IMR-90 (cell line): Measurements from ENCODE around the gene CSE1L. TPM values are rescaled to one million over a fixed set of nuclear protein-coding genes. Genes with fewer than 3 reads are reported as not detected.

ENCODE experiments used
- ATAC-seq: fragments of 200-7000 bp; cut with Tn5 transposase; 2 replicates; pipeline ENCODE4 v1.9.1; 2020; ENCODE audit warnings: low read depth, mild to moderate bottlenecking, moderate library complexity
- BruUV-seq: library from RNA; stranded (reverse); fragments of 400-500 nt; replicated peaks from 2 replicates; lab custom pipeline; 2021; lab: Mats Ljungman, UMichigan
- CTCF ChIA-PET: fragments of 300-600 bp; formaldehyde crosslinking; extraction: SDS; loops from one replicate; lab custom pipeline; 2021; ENCODE audit warnings: antibody characterized with exemption; lab: Yijun Ruan, JAX
- POLR2A ChIA-PET: fragments of 300-600 bp; sonication (Branson Sonifier 250); formaldehyde crosslinking; loops from one replicate; lab custom pipeline; 2022; ENCODE audit warnings: antibody characterized with exemption; ENCODE audit not compliant: unreplicated experiment; lab: Charles Lee
- DNase-seq: peaks from one replicate; pipeline ENCODE4 v3.0.0; 2013
- H2AFZ ChIP-seq: replicated peaks from 2 replicates; pipeline ENCODE3; 2013; ENCODE audit warnings: low read length, mild to moderate bottlenecking; ENCODE audit not compliant: poor library complexity
- H2AK5ac ChIP-seq: 2 replicates; pipeline ENCODE4 v1.6.1; 2013; ENCODE audit warnings: low read depth, low read length, inconsistent platforms
- H2AK9ac ChIP-seq: replicated peaks from 2 replicates; pipeline ENCODE3; 2013; ENCODE audit warnings: mild to moderate bottlenecking, low read depth, low read length, moderate library complexity; ENCODE audit not compliant: poor library complexity
- H2BK120ac ChIP-seq: 2 replicates; pipeline ENCODE4 v1.6.1; 2013; ENCODE audit warnings: low read depth, low read length, inconsistent platforms
- H2BK15ac ChIP-seq: 3 replicates; pipeline ENCODE4 v1.6.1; 2013; ENCODE audit warnings: low read depth, low read length, inconsistent platforms
- H2BK20ac ChIP-seq: 2 replicates; pipeline ENCODE4 v1.6.1; 2013; ENCODE audit warnings: low read depth, mild to moderate bottlenecking, inconsistent platforms, low read length, moderate library complexity
- H2BK5ac ChIP-seq: 2 replicates; pipeline ENCODE4 v1.6.1; 2013; ENCODE audit warnings: mild to moderate bottlenecking, low read depth, low read length, inconsistent platforms; ENCODE audit not compliant: poor library complexity, severe bottlenecking
- H3K14ac ChIP-seq: replicated peaks from 2 replicates; pipeline ENCODE4 v1.6.1; 2013; ENCODE audit warnings: low read depth, low read length, inconsistent platforms
- H3K18ac ChIP-seq: 2 replicates; pipeline ENCODE4 v1.6.1; 2013; ENCODE audit warnings: low read depth, low read length, control low read depth
- H3K23ac ChIP-seq: 2 replicates; pipeline ENCODE4 v1.6.1; 2013; ENCODE audit warnings: low read depth, low read length, inconsistent platforms
- H3K27ac ChIP-seq: 2 replicates; pipeline ENCODE4 v1.5.1; 2013; ENCODE audit warnings: mild to moderate bottlenecking, control low read depth, low read length; ENCODE audit not compliant: insufficient read depth
- H3K27me3 ChIP-seq: 2 replicates; pipeline ENCODE4 v1.6.1; 2013; ENCODE audit warnings: low read length; ENCODE audit not compliant: control insufficient read depth, insufficient read depth
- H3K36me3 ChIP-seq: 2 replicates; pipeline ENCODE4 v1.6.1; 2013; ENCODE audit warnings: low read length, mixed read lengths; ENCODE audit not compliant: control insufficient read depth, insufficient read depth
- H3K4ac ChIP-seq: 2 replicates; pipeline ENCODE4 v1.6.1; 2013; ENCODE audit warnings: low read depth, low read length, inconsistent platforms
- H3K4me1 ChIP-seq: 2 replicates; pipeline ENCODE4 v1.6.1; 2013; ENCODE audit warnings: low read length, mixed read lengths; ENCODE audit not compliant: control insufficient read depth, insufficient read depth
- H3K4me2 ChIP-seq: 2 replicates; pipeline ENCODE4 v1.6.1; 2013; ENCODE audit warnings: low read depth, mild to moderate bottlenecking, control low read depth, low read length, moderate library complexity
- H3K4me3 ChIP-seq: 2 replicates; pipeline ENCODE4 v1.5.1; 2013; ENCODE audit warnings: low read depth, mild to moderate bottlenecking, control low read depth, low read length, moderate library complexity; ENCODE audit not compliant: insufficient read depth
- H3K56ac ChIP-seq: 2 replicates; pipeline ENCODE4 v1.6.1; 2013; ENCODE audit warnings: low read length, inconsistent platforms; ENCODE audit not compliant: insufficient read depth; ENCODE audit errors: extremely low read depth
- H3K79me1 ChIP-seq, 2 experiments: 2 replicates each; pipeline ENCODE4 v1.6.1; 2013; ENCODE audit warnings: low read length in 2 of 2, inconsistent platforms in 1 of 2, low read depth in 1 of 2
- H3K9ac ChIP-seq: 2 replicates; pipeline ENCODE4 v1.6.1; 2013; ENCODE audit warnings: low read depth, low read length, control low read depth
- H3K9me1 ChIP-seq: 2 replicates; pipeline ENCODE4 v1.6.1; 2013; ENCODE audit warnings: low read length, inconsistent platforms; ENCODE audit not compliant: insufficient read depth
- H3K9me3 ChIP-seq: 2 replicates; pipeline ENCODE4 v1.6.1; 2013; ENCODE audit warnings: low read length; ENCODE audit not compliant: control insufficient read depth, insufficient read depth
- H4K20me1 ChIP-seq: 2 replicates; pipeline ENCODE4 v1.6.1; 2013; ENCODE audit warnings: low read length, inconsistent platforms; ENCODE audit not compliant: insufficient read depth
- H4K5ac ChIP-seq: 2 replicates; pipeline ENCODE4 v1.6.1; 2013; ENCODE audit warnings: mild to moderate bottlenecking, low read depth, low read length, control low read depth
- H4K8ac ChIP-seq, 2 experiments: 2 replicates each; pipeline ENCODE4 v1.6.1; 2013; ENCODE audit warnings: low read depth in 2 of 2, low read length in 2 of 2, control low read depth in 1 of 2, inconsistent platforms in 1 of 2
- H4K91ac ChIP-seq: 2 replicates; pipeline ENCODE4 v1.6.1; 2013; ENCODE audit warnings: low read depth, low read length, inconsistent platforms; ENCODE audit not compliant: insufficient read depth
- CEBPB ChIP-seq: IDR thresholded peaks from 2 replicates; pipeline ENCODE4 v1.6.1; 2012; ENCODE audit warnings: low read depth, low read length, improper control_type of control experiment
- CHD1 ChIP-seq: IDR thresholded peaks from 2 replicates; pipeline ENCODE4 v1.6.1; 2012; ENCODE audit warnings: low read depth, low read length, improper control_type of control experiment
- FOS ChIP-seq: fragments of 150-350 bp; IDR thresholded peaks from 2 replicates; pipeline ENCODE4 v1.6.1; 2016; ENCODE audit warnings: low read depth, low read length
- MXI1 ChIP-seq: IDR thresholded peaks from 2 replicates; pipeline ENCODE4 v1.6.1; 2012; ENCODE audit warnings: low read depth, mild to moderate bottlenecking, low read length, moderate library complexity, borderline replicate concordance
- whole genome bisulfite sequencing, 2 experiments: methylation state at CpG; one replicate each; pipeline versions ENCODE4 v1.1.5 to v1.1.7; 2013; ENCODE audit warnings: missing lambda C conversion rate in 2 of 2; ENCODE audit not compliant: insufficient read length in 1 of 2; ENCODE audit errors: extremely low coverage in 2 of 2; 5-methylcytosine and 5-hydroxymethylcytosine counted together
- dilution Hi-C: fragments of 300-500 bp; cut with HindIII; formaldehyde crosslinking; loops from one replicate; pipeline ENCODE4 v1.14.3; 2018; ENCODE audit warnings: low sequenced_read_pairs; ENCODE audit not compliant: unreplicated experiment
- in situ Hi-C: fragments of 300-500 bp; cut with MboI; formaldehyde crosslinking; loops from 3 replicates; pipeline ENCODE4 v1.14.3; 2019; ENCODE audit warnings: low sequenced_read_pairs, inconsistent platforms, mixed read lengths
- intact Hi-C: fragments of 100-400 bp; cut with micrococcal nuclease; formaldehyde crosslinking; loops from 2 replicates; pipeline ENCODE4 v1.10.0; 2022
- polyA plus RNA-seq, 3 experiments: library from polyadenylated mRNA; depleted of rRNA; stranded (reverse); fragments of >200 nt; gene quantifications; 2 replicates each; pipeline ENCODE4 v1.2.3, GENCODE V29; 2012; ENCODE audit warnings: low replicate concordance in 1 of 3
- total RNA-seq: library from RNA; depleted of rRNA; stranded (reverse); fragments of >200 nt; gene quantifications from 2 replicates; pipeline ENCODE4 v1.2.3, GENCODE V29; 2012

Gene CSE1L
- total and polyA plus RNA-seq, 2 of the 4 experiments (the other 2 are of a cell fraction) = 34.3 to 81.7 TPM

DNA sequence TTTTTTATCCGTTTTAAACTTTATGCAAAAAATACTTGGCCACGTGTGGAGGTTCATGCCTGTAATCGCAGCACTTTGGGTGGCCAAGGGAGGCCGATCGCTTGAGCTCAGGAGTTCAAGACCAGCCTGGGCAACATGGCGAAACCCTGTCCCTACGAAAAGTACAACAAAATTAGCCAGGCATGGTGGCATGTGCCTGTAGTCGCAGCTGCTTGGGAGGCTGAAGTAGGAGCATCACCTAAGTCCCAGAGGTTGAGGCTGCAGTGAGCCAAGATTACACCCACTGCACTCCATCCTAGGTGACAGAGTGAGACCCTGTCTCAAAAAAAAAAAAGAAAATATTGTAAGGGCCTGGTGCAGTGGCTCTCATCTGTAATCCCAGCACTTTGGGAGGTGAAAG, 45.0 kb downstream of the CSE1L start:
- dilution Hi-C loops = no loop called here
- no peaks in the 10 kb centered on the region for H4K20me1 ChIP-seq

More for the DNA sequence above, 45.0 kb downstream of the CSE1L start:
- Histone ChIP-seq H3K4me1 (no peaks in the 10 kb centered on the region), H3K9me1 (no peaks in the 10 kb centered on the region), H3K14ac (no peak overlapping the region), H3K23ac (no peak overlapping the region), H3K18ac (no peak overlapping the region), H2AK9ac (no peak overlapping the region), H3K79me1 (peaks cover 0 to 3% of the 10 kb centered on the region in 2 experiments; a peak in 2 of 4 replicates), H3K4me2 (no peak overlapping the region), H3K56ac (no peak overlapping the region), H3K36me3 (peaks cover 34% of the 10 kb centered on the region), H2AFZ (no peak overlapping the region), H4K91ac (no peak overlapping the region), H3K4me3 (no peak overlapping the region), H3K27ac (no peak overlapping the region), H3K27me3 (no peaks in the 10 kb centered on the region), H2BK120ac (no peak overlapping the region), H3K9ac (no peak overlapping the region), H4K8ac (no peak overlapping the region), H3K9me3 (no peaks in the 10 kb centered on the region), H3K4ac (no peak overlapping the region), H2AK5ac (no peak overlapping the region), H2BK15ac (no peak overlapping the region), H2BK5ac (no peak overlapping the region), H4K5ac (no peak overlapping the region), H2BK20ac (no peak overlapping the region)
- in situ Hi-C loops (no loop called here), intact Hi-C loops (no loop called here)
- ATAC-seq (no peak), DNase-seq (no peak)
- CTCF ChIA-PET = no interaction called here
- POLR2A ChIA-PET = no interaction called here
- TF ChIP-seq CEBPB = no peak
- TF ChIP-seq CHD1 = no peak
- TF ChIP-seq MXI1 = no peak
- no peak for TF ChIP-seq FOS
- BruUV-seq = no TSS peak
- 94% methylated on average over 5 of the region's 8 CpGs; no CpG with 5 or more reads in 1 of the 2 experiments for WGBS, 2 experiments
